Measurements from ENCODE around the gene TMEM178B.
A peak's percentile ranks its signal among the peaks of the same experiment; 100 is the strongest.
"Not testable (repeated sequence)": the region's sequence is repeated elsewhere in the genome, so short reads cannot be mapped to it uniquely, and the experiment has no call there.

TMEM178B gene

DNA sequence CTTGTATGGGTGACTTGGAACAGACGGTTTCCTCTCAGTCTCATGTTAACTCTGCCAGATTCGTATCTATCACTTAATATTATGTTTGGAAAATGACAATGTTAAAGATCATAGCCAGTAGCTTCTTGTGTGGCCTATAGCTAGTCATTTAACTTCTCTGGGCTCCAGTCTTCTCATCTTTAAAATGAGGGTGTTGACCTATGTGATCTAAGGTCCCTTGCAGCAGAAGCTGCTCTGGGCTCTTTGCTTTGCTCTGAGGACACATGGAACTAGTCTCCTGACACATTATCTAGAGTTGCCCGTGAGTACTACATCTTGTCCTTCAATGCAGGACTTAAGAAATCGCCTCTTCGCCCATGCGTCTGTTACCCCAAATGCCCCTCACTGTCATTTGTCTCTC lies 93.1 kb downstream of the TMEM178B start:
- H3K79me1 ChIP-seq (ENCODE audit: low read depth, low read length), result no peaks in the 10 kb centered on the region
- H2AFZ ChIP-seq (ENCODE audit: low read length), result no peak overlapping the region
- no CpG with 5 or more reads among the region's 6 CpGs for WGBS, 2 donors (ENCODE audit: extremely low coverage in 2 of 2, insufficient read length in 2 of 2, insufficient replicate concordance in 1 of 2)
- no peaks in the 10 kb centered on the region for H3K27me3 ChIP-seq (ENCODE audit: control insufficient read depth in 3 of 3, insufficient read depth in 3 of 3, low read depth in 1 of 3, low read length in 3 of 3)
- H3K4me2 ChIP-seq (ENCODE audit: insufficient read depth, low read length, poor library complexity, severe bottlenecking), result no peak overlapping the region
- H3K9ac ChIP-seq (ENCODE audit: low read depth, low read length, poor library complexity), result no peak overlapping the region
- H3K4me1 ChIP-seq (ENCODE audit: control insufficient read depth in 2 of 2, insufficient read depth in 1 of 2, low read depth in 1 of 2, low read length in 2 of 2), result no peaks in the 10 kb centered on the region
- no peak overlapping the region for H2AK5ac ChIP-seq (ENCODE audit: low read depth, low read length)
- H2BK5ac ChIP-seq (ENCODE audit: low read length), result no peak overlapping the region
- H3K4ac ChIP-seq (ENCODE audit: low read length), result no peak overlapping the region
- no peak overlapping the region for H3K4me3 ChIP-seq (ENCODE audit: low read length in 2 of 2)
- H3K14ac ChIP-seq (ENCODE audit: low read length), result no peak overlapping the region
- no peak overlapping the region for H4K91ac ChIP-seq (ENCODE audit: low read depth, low read length, poor library complexity)
- H2BK120ac ChIP-seq (ENCODE audit: low read depth, low read length), result no peak overlapping the region
- H3K36me3 ChIP-seq (replicated peaks in 1 of 2; ENCODE audit: control insufficient read depth in 2 of 2, insufficient read depth in 2 of 2, low read length in 2 of 2), result no peaks in the 10 kb centered on the region
- H4K8ac ChIP-seq (ENCODE audit: low read depth, low read length), result no peak overlapping the region
- no peak overlapping the region for H3K23ac ChIP-seq (ENCODE audit: low read depth, low read length, poor library complexity)
- no peak for DNase-seq (ENCODE audit: low spot score)
- no peak overlapping the region for H2BK12ac ChIP-seq (ENCODE audit: low read length)
- no peak overlapping the region for H3K18ac ChIP-seq (ENCODE audit: low read length)
- H3K27ac ChIP-seq (replicated peaks; ENCODE audit: low read length), result no peak overlapping the region
- no peaks in the 10 kb centered on the region for H3K9me3 ChIP-seq (replicated peaks in 1 of 2; ENCODE audit: control insufficient read depth in 2 of 2, insufficient read depth in 1 of 2, low read depth in 1 of 2, low read length in 2 of 2)
- H2BK15ac ChIP-seq (ENCODE audit: low read length), result no peak overlapping the region

DNA sequence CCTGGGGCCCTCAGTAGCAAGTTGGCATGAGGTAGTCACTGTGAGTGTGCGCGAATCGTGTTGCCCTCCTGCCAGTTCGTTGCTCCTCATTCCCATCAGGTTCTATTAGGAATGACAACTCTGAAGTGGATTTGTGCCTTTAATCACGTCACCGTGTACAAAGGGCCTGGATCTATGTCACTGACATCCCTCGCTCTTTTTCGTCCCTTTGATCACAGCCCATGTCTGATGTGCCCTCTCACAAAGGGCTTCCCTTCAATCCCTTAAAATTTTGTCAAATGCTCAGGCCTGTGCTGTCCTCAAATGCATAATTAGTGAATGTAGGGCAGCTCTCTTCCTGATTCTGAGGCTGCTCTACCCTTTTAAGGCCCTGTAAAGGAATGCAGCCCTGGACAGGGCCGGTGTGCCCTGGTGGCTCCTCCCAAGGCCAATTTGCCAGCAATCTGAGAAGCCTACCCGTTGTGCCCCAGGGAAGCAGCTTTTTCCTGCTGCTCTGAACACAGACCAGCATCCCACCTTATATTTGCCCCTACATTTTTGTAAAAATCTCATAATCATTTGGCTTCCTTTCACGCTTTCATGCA lies 93.6 kb downstream of the TMEM178B start:
- DNase-seq (ENCODE audit: low spot score), result no peak
- no peak overlapping the region for H3K4me3 ChIP-seq (ENCODE audit: low read length in 2 of 2)
- H3K79me1 ChIP-seq (ENCODE audit: low read depth, low read length), result no peaks in the 10 kb centered on the region
- H3K4ac ChIP-seq (ENCODE audit: low read length), result no peak overlapping the region
- H3K27ac ChIP-seq (replicated peaks; ENCODE audit: low read length), result no peak overlapping the region
- H2BK15ac ChIP-seq (ENCODE audit: low read length), result no peak overlapping the region
- H2BK5ac ChIP-seq (ENCODE audit: low read length), result no peak overlapping the region
- H2BK120ac ChIP-seq (ENCODE audit: low read depth, low read length), result no peak overlapping the region
- no peaks in the 10 kb centered on the region for H3K27me3 ChIP-seq (ENCODE audit: control insufficient read depth in 3 of 3, insufficient read depth in 3 of 3, low read depth in 1 of 3, low read length in 3 of 3)
- H2AK5ac ChIP-seq (ENCODE audit: low read depth, low read length), result no peak overlapping the region
- WGBS, 2 donors (ENCODE audit: extremely low coverage in 2 of 2, insufficient read length in 2 of 2, insufficient replicate concordance in 1 of 2), result no CpG with 5 or more reads among the region's 11 CpGs
- H3K23ac ChIP-seq (ENCODE audit: low read depth, low read length, poor library complexity), result no peak overlapping the region
- H3K36me3 ChIP-seq (replicated peaks in 1 of 2; ENCODE audit: control insufficient read depth in 2 of 2, insufficient read depth in 2 of 2, low read length in 2 of 2), result no peaks in the 10 kb centered on the region
- H3K18ac ChIP-seq (ENCODE audit: low read length), result no peak overlapping the region
- no peak overlapping the region for H4K8ac ChIP-seq (ENCODE audit: low read depth, low read length)
- no peak overlapping the region for H4K91ac ChIP-seq (ENCODE audit: low read depth, low read length, poor library complexity)
- no peaks in the 10 kb centered on the region for H3K4me1 ChIP-seq (ENCODE audit: control insufficient read depth in 2 of 2, insufficient read depth in 1 of 2, low read depth in 1 of 2, low read length in 2 of 2)
- H3K14ac ChIP-seq (ENCODE audit: low read length), result no peak overlapping the region
- no peak overlapping the region for H2AFZ ChIP-seq (ENCODE audit: low read length)
- peak overlapping the region; percentile 7 for H3K9ac ChIP-seq (ENCODE audit: low read depth, low read length, poor library complexity)
- no peak overlapping the region for H3K4me2 ChIP-seq (ENCODE audit: insufficient read depth, low read length, poor library complexity, severe bottlenecking)
- H3K9me3 ChIP-seq (replicated peaks in 1 of 2; ENCODE audit: control insufficient read depth in 2 of 2, insufficient read depth in 1 of 2, low read depth in 1 of 2, low read length in 2 of 2), result no peaks in the 10 kb centered on the region
- H2BK12ac ChIP-seq (ENCODE audit: low read length), result no peak overlapping the region

GRCh38 chr7:141169157-141169556 lies 95.3 kb downstream of the TMEM178B start:
- H2BK12ac ChIP-seq (ENCODE audit: low read length); H3K79me1 ChIP-seq (ENCODE audit: low read depth, low read length); H2AK5ac ChIP-seq (ENCODE audit: low read depth, low read length); H2AFZ ChIP-seq (ENCODE audit: low read length); H3K4me1 ChIP-seq (ENCODE audit: control insufficient read depth in 2 of 2, insufficient read depth in 1 of 2, low read depth in 1 of 2, low read length in 2 of 2); H3K36me3 ChIP-seq (replicated peaks in 1 of 2; ENCODE audit: control insufficient read depth in 2 of 2, insufficient read depth in 2 of 2, low read length in 2 of 2); H4K91ac ChIP-seq (ENCODE audit: low read depth, low read length, poor library complexity); H3K9me3 ChIP-seq (replicated peaks in 1 of 2; ENCODE audit: control insufficient read depth in 2 of 2, insufficient read depth in 1 of 2, low read depth in 1 of 2, low read length in 2 of 2); H3K27me3 ChIP-seq (ENCODE audit: control insufficient read depth in 3 of 3, insufficient read depth in 3 of 3, low read depth in 1 of 3, low read length in 3 of 3); H2BK5ac ChIP-seq (ENCODE audit: low read length); H3K9ac ChIP-seq (ENCODE audit: low read depth, low read length, poor library complexity); H3K4me3 ChIP-seq (ENCODE audit: low read length in 2 of 2); H4K8ac ChIP-seq (ENCODE audit: low read depth, low read length); H3K4ac ChIP-seq (ENCODE audit: low read length); H3K4me2 ChIP-seq (ENCODE audit: insufficient read depth, low read length, poor library complexity, severe bottlenecking); DNase-seq (ENCODE audit: low spot score); H2BK120ac ChIP-seq (ENCODE audit: low read depth, low read length); H2BK15ac ChIP-seq (ENCODE audit: low read length); H3K27ac ChIP-seq (replicated peaks; ENCODE audit: low read length); H3K23ac ChIP-seq (ENCODE audit: low read depth, low read length, poor library complexity); H3K14ac ChIP-seq (ENCODE audit: low read length); H3K18ac ChIP-seq (ENCODE audit: low read length): not testable (repeated sequence)
- WGBS, 2 donors (ENCODE audit: extremely low coverage in 2 of 2, insufficient read length in 2 of 2, insufficient replicate concordance in 1 of 2), result no CpG with 5 or more reads among the region's 2 CpGs

- not testable (repeated sequence) for H2BK5ac ChIP-seq (ENCODE audit: low read length); H3K27me3 ChIP-seq (ENCODE audit: control insufficient read depth in 3 of 3, insufficient read depth in 3 of 3, low read depth in 1 of 3, low read length in 3 of 3); H3K4me2 ChIP-seq (ENCODE audit: insufficient read depth, low read length, poor library complexity, severe bottlenecking); H3K9me3 ChIP-seq (replicated peaks in 1 of 2; ENCODE audit: control insufficient read depth in 2 of 2, insufficient read depth in 1 of 2, low read depth in 1 of 2, low read length in 2 of 2); H3K23ac ChIP-seq (ENCODE audit: low read depth, low read length, poor library complexity); H3K18ac ChIP-seq (ENCODE audit: low read length); H3K4me3 ChIP-seq (ENCODE audit: low read length in 2 of 2); H3K36me3 ChIP-seq (replicated peaks in 1 of 2; ENCODE audit: control insufficient read depth in 2 of 2, insufficient read depth in 2 of 2, low read length in 2 of 2); H2BK120ac ChIP-seq (ENCODE audit: low read depth, low read length); H3K79me1 ChIP-seq (ENCODE audit: low read depth, low read length); H2AK5ac ChIP-seq (ENCODE audit: low read depth, low read length); H2BK12ac ChIP-seq (ENCODE audit: low read length); H2BK15ac ChIP-seq (ENCODE audit: low read length); H4K8ac ChIP-seq (ENCODE audit: low read depth, low read length); DNase-seq (ENCODE audit: low spot score); H2AFZ ChIP-seq (ENCODE audit: low read length); H3K4me1 ChIP-seq (ENCODE audit: control insufficient read depth in 2 of 2, insufficient read depth in 1 of 2, low read depth in 1 of 2, low read length in 2 of 2); H3K14ac ChIP-seq (ENCODE audit: low read length); H3K27ac ChIP-seq (replicated peaks; ENCODE audit: low read length); H3K4ac ChIP-seq (ENCODE audit: low read length); H4K91ac ChIP-seq (ENCODE audit: low read depth, low read length, poor library complexity); H3K9ac ChIP-seq (ENCODE audit: low read depth, low read length, poor library complexity)
- no CpG with 5 or more reads among the region's 1 CpG for WGBS, 2 donors (ENCODE audit: extremely low coverage in 2 of 2, insufficient read length in 2 of 2, insufficient replicate concordance in 1 of 2)
Observed at GRCh38 chr7:141175728-141176127, 101.9 kb downstream of the TMEM178B start.
